AG04449 (cell line): ENCODE data around the gene CXADR.

Experiments used
- CTCF ChIA-PET: fragments of 350-600 bp; formaldehyde crosslinking; extraction: SDS; loops from one replicate; lab custom pipeline; 2021; ENCODE audit warnings: antibody characterized with exemption; lab: Yijun Ruan, JAX
- POLR2A ChIA-PET: fragments of 400-600, 350-600 bp; formaldehyde crosslinking; extraction: SDS; loops from one replicate; lab custom pipeline; 2020; ENCODE audit warnings: antibody characterized with exemption, inconsistent platforms; lab: Yijun Ruan, JAX
- DNase-seq: peaks from one replicate; pipeline ENCODE4 v3.0.0-alpha.2; 2010; ENCODE audit warnings: low read depth, low spot score
- H3K4me3 ChIP-seq: 2 replicates; pipeline ENCODE4 v1.5.1; 2011; ENCODE audit warnings: low read depth, mild to moderate bottlenecking, control low read depth, low read length
- CTCF ChIP-seq: IDR thresholded peaks from one replicate; pipeline ENCODE4 v1.5.1; 2011; ENCODE audit warnings: mild to moderate bottlenecking, moderate library complexity, low read length, control low read depth, inconsistent platforms; ENCODE audit not compliant: insufficient read depth; ENCODE audit errors: missing control alignments

CXADR gene

GRCh38 chr21:17612023-17612564, 99.3 kb downstream of the CXADR start:
- CTCF ChIA-PET, result interaction anchor here (1.2 kb wide), 1 partner anchor 20 kb away, joined by 3 read pairs; no protein-coding TSS in a partner anchor
- peak overlapping the region; percentile 79 for H3K4me3 ChIP-seq
- DNase-seq, result no peak
- no peak for TF ChIP-seq CTCF
- POLR2A ChIA-PET, result no interaction called here

DNA sequence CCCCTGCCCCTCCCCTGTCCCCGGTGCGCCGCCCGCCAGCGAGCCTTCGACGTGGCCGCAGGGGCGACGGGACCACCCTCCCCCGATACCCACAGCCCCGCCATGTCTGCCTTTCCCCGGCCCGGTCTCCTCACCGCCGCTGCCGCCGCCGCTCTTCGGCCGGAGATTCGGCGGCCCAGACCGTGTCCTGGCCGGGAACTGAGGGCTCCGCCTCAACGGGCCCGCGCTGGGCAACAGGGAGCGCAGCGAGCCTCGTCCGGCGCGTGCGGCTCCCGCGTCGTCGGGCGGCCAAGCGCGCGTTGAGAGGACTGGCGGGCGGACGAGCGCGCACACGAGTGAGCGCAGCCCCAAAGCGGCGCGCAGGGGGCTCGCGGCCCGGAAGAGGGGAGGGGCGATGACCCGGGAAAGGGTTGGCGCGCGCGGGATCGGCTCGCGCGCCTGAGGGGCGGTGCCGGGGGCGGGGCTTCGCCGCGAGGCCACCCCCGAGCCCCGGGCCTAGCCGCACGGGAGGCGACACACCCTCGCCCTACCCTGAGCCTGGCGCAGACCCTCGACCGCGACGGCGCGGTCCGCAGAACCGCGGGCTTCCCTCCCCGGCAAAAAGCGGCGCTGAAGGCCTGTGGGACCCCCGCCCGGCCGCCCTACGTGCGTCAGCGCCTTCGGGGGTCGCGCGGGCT, 99.9 kb downstream of the CXADR start, which contains the start of gene BTG3:
Gene BTG3 (minus strand): TSS at position 337 of the 677 bp plus-strand sequence. CDS start 3,757 bp downstream, outside the sequence.
- TF ChIP-seq CTCF, result no peak
- peak within 1 kb of the TSS; percentile 79 for H3K4me3 ChIP-seq
- ChIA-PET CTCF (interaction anchor here (1.2 kb wide), 1 partner anchor 21 kb away, joined by 3 read pairs; no protein-coding TSS in a partner anchor), POLR2A (no interaction called here)
- no peak for DNase-seq

DNA sequence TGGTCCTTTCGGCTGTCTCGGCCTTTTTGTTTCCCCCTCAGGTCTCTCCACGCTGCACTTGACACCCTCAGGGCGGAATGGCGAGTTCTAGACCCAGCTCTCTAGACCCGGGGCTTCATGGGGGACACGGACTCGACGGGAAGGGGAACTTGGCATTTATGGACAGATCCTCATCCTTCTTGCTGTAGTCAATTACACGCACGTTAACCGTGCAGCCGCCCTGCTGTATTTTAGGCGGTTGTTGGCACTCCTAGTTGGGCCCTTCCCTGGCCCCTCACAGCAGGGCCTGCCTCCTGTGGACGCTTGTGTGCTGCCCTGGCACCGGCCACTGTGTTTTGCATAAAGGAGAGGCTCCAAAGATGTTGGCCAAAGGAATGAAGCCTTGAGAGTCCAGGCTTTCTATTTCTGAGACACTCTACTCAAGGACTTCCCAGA, 100.4 kb downstream of the CXADR start:
- CTCF ChIA-PET, result no interaction called here
- no peak for DNase-seq
- no peak for TF ChIP-seq CTCF
- POLR2A ChIA-PET, result no interaction called here
- peak overlapping the region; percentile 79 for H3K4me3 ChIP-seq

GRCh38 chr21:17616831-17617230, 104.0 kb downstream of the CXADR start:
- no peak for TF ChIP-seq CTCF
- CTCF ChIA-PET, result no interaction called here
- DNase-seq, result no peak
- no peak overlapping the region for H3K4me3 ChIP-seq
- POLR2A ChIA-PET, result no interaction called here

GRCh38 chr21:17622018-17622417, 109.2 kb downstream of the CXADR start:
- ChIA-PET CTCF (no interaction called here), POLR2A (no interaction called here)
- no peak for TF ChIP-seq CTCF
- DNase-seq, result no peak
- H3K4me3 ChIP-seq, result no peak overlapping the region

- no peak for DNase-seq
- H3K4me3 ChIP-seq, result no peak overlapping the region
- ChIA-PET POLR2A (no interaction called here), CTCF (no interaction called here)
- no peak for TF ChIP-seq CTCF
Observed at GRCh38 chr21:17631195-17631594, 118.4 kb downstream of the CXADR start.
